NCI-H460 (cell line): ENCODE data around the gene MYL5. TPM values are rescaled to one million over a fixed set of nuclear protein-coding genes. Genes with fewer than 3 reads are reported as not detected.
"Not testable (repeated sequence)": the region's sequence is repeated elsewhere in the genome, so short reads cannot be mapped to it uniquely, and the experiment has no call there.

Source experiments
- DNase-seq: peaks from one replicate; pipeline ENCODE4 v3.0.0-alpha.2; 2016; ENCODE audit warnings: low read depth; ENCODE audit errors: extremely low read depth
- total RNA-seq: library from RNA; depleted of rRNA; stranded (reverse); fragments of >200 nt; shearing (Covaris generic); gene quantifications from 2 replicates; pipeline ENCODE4 v1.2.3, GENCODE V29; 2014

Gene MYL5
- total RNA-seq, 1 experiment from 2014 or later = 13.4 TPM

DNA sequence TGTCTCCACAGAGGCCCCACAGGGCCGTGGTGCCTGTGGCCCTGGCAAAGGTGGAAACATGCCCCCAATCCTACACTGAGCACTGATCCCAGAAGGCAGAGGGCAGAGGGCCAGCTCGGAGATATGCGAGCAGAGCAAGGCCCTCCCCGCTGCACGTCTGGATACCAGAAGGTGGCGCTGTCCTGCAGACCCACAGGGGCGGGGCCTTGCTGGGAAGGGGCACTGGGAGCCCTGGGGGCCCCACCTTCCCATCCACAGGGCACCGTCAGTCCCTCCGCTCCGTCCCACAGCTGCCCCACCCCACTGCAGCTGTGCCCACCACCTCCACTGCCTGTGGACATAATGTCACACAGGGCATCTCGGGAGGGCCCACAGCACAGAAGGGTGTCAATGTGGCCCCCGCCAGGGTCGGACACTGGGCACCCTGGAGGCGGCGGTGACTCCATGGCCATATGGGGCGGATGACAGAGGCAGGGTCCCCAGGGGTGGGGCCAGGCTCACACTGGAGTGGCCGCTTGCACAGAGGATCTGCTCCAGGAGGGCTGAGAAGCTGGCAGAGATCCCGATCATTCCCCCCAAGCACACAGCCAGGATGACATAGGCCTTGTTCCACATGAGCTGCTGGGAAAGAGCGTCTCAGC is 9.8 kb downstream of the MYL5 start:
- DNase-seq = peak; percentile 61

DNA sequence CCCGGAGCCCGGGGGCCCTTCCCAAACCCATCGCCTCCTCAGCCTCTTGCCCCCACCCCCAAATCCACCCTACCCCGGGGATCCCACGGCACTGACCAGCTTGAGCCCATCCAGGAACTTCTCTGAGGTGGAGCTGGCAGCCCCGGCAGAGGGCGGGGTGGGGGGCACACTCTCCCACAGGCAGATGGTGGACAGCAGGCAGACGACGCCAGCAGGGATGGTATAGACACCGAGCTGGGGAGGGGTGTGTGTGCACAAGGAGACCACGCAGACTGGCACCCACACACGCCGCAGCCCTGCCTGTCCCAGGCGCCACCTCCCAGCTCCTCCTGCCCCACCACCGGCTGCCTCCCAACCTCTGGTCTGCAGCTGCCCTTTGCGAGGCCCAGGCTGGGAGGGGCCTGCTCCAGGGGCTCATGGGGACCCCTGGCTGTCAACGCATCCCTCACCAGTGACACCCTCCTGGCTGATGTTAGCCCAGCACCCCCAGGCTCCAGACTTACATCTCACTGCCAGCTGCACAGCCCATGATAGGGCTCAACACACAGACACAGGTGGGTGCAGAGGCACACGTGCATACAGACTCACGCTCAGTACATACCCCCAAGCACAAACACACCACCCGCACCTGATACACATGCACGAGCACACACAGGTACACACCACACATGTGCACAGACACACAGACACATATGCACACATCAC is 10.4 kb downstream of the MYL5 start:
- DNase-seq = no peak

DNA sequence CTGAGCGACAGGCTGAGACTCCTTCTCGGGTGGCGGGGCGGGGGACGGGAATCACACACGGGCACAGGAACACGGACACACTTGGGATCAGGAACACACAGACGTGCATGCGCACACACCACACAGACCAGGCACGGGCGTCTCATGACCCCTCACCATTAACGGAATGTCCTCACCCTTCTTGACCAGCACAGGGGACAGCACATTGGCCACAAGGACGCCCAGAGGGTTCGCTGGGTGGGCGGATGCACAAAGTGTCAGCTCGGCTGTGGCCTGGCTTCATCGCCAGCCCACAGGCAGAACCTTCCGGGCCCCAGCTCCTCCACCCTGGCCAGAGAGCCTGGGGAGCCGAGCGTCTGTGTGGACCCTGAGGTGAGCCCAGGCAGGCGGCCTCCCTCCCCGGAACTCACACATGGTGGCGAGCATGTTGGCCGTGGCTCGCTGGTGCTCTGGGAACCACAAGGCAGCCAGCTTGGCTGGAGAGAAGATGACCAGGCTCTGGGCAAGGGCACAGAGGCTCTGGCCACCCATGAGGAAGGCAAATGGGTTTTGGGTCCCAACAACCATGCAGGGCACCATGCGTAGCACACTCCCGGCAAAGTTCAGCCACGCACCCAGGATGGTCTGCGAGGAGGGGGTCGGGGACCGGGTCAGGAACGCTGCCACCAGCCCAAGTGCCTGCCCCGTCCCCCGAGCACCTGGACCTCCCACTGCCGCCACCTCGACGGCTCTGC is 11.5 kb downstream of the MYL5 start:
- DNase-seq = no peak

DNA sequence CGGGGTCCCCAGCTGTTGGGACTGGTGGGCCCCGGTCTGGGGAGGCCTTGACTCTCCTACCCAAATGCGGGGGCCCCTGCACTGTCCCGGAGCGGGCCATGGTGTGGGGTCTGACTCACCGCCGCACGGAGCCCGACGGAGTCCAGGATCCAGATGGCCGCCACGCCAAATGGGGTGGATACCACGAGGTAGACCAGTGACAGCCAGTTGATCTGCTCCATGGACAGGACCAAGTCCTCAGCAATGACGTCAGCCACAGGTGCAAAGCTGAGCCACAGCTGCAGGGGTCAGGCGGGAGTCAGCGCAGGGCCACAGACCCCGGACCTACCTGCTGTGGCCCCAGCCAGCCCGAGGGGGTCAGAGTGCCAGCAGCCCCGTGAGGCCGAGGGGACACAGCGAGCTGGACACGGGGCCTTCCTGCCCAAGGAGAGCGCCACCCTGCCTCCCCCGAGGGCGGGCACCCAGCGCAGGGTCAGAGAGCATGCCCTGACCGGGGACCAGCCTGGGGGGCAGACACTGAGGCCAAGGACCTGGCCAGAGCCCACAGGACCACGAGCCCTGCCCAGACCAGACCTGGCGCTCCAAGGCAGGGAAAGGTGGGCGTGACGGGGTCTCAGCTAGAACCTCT is 12.2 kb downstream of the MYL5 start:
- no peak for DNase-seq

DNA sequence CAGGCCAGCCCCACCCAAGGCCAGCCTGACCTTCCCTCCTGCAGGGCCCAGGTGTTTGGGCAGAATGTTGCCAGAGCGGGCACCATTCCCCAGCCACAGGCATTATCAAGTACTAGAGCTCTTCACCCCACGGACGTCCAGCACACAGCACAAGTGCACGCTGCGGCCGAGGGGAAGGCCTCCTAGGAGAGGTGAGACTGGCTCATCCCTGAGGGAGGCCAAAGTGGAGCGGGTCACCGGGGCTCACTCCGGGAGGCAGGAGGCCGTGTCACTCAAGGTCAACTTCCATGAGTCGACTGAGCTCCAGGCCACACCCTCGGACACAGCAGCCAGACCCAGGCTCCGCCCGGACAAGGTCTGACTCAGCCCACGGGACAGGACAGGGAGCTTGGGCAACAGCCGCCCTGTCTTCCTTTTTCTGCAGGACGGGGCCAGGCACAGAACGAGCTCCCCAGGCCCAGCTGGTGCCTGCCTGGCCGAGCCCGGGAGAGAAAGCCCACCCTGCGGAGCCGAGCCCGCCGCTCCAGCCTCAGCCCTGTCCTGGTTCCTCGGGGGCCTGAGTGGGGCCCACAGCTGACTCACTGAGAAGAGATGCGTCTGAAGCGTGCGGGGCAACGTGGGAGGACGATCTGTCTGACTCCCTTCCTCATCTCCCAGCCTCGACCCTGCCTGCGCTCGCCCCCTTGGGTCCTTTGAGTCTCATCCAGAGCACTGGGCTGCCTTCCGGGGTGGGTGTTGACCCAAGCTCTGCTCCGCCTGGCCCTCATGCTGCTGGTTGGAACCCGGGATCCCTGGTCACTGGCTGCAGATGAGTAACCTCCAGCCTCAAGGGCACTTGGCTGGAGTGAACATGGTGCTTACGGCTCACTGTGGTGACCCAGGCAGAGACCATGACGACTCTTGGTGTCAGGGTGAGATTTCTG is 13.0 kb downstream of the MYL5 start:
- peak; percentile 86 for DNase-seq

DNA sequence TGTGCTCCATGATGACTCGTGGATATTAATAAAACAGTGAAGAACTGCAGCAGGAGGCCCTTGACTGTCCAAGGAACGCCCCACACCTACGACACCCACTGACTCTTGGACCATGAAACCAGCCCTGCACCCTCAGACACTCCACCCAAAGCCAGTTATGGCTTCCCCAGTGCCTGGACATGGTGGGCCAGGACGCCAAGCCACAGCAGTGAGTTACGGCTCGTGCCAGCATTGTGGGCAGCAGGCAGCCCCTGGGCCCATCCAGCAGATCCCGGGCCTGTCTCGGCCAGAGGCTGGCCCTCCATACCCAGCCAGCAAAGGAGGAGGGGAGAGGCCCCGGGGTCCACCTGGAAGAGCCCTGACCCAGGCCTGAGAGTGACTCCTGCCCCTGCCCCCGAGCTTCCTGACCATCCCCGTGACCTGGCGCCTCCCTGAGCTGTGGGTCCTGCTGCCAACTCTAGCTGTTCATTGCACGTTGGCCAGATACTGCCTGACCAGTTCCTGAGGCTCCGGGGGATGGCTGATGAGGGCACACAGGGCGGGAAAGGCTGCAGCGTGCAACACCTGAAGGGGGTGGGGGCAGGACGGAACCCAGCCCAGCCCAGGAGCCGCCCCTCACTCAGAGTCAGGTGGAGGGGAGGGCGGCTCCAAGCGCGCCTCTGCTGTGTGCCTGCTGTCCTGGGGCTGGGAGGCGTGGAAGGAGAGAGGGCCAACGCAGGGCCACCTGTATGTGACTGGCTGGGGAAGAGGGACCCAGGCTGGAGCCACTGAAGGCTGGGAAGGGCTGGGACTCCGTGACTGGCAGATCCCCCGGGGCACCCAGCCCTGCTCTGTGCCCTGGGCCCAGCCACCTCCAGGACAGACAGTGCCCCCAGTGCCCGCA is 13.9 kb downstream of the MYL5 start:
- DNase-seq = no peak

DNA sequence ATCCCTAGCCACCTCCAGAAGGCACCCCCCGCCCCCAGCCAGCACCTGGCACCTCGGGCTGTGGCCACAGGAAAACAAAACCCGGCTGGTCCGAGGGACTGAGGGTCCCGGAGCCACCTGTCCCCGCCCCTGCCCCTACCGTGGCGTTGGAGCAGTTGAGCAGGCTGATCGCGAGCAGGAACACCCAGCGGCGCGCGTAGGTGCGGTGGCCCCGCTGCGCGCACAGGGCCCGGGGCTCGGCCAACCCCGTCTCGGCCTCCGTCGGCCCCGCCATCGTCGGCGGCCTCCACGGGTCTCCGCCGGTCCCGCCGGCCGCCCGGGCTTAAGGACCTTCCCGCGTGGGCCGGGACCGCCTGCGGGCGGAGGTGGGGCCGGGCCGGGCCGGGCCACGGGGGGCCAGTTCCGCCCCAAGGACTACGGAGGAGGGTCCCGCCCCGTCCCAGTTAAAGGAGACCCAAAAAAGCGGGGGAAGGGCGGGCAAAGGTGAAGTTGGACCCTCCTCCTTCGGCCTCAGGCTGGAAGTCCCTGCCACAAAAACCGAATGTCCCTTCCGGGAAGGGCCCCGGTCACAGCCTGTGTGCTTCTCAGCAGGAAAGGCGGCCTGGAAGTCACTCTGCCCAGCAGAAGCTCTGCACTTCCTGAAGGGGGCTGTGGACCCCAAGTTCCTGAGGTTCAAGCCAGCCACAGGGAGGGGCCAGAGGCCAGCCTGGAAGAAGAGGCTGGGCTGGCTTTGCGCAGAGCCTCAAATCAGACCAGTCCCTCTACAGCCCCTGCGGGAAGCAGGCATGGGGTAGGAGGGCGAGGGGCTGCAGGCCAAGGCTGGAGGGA is 14.7 kb downstream of the MYL5 start, which contains the start of gene SLC49A3:
SLC49A3 (minus strand) TSS at position 298 of the 828 bp plus-strand sequence; CDS start at position 274, 24 bp downstream.
- no peak for DNase-seq

DNA sequence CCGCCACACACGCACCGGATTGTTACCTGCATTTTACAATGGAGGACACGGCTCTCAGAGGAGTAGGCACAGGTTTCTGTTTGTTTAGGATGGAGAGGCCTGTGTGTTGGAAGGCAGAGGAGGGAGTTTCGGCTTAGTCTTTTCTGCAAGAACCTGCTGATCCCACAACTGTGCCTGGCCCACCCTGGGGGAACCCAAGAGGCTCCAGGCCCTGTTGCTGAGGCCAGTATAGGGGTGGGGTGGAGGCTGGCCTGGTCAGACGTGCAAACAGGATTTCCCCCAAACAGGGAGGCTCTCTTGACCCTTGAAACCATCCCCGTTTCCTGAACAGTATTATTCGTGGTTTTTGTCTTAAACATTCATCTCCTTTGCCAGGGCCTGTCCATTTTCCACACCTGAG is 15.4 kb downstream of the MYL5 start:
- DNase-seq = no peak

DNA sequence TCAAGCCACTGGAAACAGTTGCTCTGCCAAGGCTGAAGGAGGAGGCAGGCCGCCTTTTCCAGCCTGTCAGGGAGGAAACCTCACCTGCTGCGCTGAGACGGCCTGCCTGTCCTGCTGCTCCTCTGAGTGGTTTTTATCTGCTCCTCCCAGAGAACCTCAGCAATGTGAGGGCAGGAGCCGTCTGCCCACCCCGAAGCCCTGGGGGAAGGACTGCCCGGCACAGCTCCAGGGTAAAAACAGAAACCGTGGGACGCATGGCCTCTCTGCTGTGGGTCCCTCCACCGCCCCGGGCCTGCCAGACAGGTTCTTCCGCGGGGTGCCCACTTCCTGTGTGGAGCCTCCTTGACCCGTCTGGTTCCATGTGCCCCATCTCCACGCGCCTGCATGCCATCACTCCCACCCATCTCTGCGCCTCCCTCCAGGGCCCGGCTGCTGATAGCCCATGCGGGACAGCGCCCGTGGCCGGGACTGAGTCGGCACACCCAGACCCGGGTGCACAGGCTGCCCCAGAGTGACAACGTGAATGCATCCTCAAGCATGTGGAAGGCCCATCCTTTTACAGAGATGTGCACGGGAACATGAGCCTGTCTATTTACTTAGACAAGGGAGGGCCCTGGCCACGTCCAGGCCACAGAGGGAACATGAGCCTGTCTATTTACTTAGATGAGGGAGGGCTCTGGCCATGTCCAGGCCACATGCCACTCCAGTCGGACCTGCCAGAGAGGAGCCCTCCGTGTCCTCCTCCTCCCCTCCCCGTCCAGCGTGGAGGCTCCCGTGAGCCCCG is 18.6 kb downstream of the MYL5 start:
- no peak for DNase-seq

DNA sequence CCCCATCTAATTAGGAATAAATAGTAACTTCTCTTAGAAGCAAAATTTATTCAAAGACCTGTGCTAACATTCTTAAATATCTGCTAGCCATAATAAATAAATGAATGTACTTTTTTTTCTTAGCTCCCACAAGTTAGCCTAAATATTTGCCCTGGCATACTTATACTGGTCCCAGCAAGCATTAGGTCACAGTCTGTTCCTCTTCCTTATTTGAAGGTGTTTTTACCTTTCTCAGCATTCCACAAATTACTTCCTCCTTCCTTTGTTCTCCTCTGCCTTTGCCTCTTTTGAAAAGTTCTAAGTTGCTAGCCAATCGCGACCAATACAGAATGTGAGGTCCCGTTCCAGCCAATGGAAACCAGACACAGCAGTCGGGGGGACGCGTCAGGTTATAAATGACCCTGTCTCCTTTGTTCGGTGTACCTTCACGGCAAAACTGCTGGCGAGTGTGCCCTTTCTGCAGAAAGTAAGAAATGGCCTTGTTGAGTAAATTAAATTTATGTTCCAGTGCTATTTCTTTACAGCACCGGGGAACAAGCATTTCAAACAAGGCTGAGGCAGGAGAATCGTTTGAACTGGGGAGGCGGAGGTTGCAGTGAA is 20.1 kb downstream of the MYL5 start:
- not testable (repeated sequence) for DNase-seq

DNA sequence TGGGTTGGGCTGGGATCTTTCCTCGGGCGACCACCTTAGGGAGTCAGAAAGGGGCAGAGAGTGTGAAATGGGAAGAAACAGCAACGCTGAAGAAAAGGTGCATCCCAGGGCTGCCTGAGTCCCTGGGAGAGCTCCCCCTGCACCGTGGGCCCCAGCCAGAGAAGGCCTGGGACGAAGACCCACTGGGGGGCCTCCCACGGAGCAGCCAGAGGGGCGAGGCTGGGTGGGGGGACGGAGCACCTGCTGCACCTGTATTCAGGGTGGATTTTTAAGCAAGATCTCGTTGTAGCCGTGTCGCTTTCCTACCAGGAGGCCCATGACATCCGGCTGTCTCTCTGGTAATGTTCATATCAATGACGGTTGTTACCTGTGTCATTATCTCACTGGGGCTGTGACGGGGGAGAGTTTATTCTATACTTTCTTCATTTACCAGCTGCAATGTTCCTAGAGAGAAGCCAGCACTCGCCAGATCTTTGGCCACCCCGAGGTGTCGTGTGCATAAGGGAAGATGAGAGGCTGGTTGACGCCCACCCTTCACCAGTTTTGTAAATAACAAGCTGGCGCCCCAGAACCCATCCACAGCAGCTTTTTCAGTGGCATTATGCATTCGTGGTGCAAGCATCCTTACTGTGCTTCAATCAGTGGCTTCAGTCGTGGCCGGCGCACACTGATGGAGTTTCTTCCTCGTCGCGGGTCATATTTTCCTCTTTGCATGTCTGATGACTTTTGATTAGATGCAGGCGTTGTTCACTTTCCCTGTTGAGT is 25.7 kb downstream of the MYL5 start:
- DNase-seq = no peak

DNA sequence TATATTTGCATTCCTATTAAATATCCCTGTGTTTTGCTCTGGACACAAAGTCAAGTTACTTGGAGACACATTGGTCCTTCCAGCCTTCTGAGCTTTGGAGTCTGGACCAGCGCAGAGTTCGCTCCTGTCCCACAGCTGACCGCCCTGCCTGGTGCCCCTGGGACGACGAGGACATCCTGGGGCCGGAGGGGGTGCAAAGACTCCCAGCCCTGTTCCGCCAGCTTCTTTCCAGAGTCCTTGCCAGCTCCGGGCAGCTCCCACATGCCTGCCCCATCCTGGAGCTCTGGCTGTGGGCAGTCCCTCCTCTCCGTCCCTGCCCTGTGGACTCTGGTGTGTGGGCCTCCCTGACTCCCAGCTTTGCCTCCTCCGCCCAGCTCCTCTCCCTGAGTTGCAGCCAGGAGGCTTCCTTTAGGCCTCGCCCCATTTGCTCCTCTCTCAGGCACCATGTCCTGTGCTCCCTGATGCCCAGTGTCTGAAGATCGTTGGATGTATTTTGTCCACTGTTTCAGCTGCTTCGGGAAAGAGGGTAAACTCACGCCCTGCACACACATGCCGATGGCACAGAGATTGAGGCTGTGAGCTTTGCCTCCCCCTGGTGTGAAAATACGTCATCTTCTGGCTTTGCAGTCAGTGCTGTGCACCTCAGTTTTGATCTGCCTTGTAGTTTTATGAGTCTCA is 26.4 kb downstream of the MYL5 start:
- DNase-seq = no peak

DNA sequence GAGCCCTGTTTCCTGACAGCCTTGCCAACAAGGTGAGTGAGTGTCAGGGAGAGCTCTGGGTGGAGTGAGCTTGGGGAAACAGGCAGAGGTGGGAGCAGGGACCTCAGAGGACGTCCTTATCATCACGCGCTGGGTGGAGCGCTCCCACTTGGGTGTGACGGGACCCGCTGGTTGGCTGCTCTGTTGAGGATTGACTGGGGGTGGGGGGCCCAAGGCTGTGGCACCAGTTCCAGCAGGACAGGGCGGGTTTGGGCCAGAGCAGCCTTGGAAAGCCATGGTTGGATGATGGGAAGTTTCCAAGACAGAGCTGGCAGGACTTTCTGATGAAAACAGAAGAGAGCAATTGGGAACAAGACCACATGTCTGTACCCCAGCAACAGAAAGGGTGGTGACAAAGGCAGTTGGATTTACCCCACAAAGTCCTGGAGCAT is 28.3 kb downstream of the MYL5 start:
- no peak for DNase-seq

DNA sequence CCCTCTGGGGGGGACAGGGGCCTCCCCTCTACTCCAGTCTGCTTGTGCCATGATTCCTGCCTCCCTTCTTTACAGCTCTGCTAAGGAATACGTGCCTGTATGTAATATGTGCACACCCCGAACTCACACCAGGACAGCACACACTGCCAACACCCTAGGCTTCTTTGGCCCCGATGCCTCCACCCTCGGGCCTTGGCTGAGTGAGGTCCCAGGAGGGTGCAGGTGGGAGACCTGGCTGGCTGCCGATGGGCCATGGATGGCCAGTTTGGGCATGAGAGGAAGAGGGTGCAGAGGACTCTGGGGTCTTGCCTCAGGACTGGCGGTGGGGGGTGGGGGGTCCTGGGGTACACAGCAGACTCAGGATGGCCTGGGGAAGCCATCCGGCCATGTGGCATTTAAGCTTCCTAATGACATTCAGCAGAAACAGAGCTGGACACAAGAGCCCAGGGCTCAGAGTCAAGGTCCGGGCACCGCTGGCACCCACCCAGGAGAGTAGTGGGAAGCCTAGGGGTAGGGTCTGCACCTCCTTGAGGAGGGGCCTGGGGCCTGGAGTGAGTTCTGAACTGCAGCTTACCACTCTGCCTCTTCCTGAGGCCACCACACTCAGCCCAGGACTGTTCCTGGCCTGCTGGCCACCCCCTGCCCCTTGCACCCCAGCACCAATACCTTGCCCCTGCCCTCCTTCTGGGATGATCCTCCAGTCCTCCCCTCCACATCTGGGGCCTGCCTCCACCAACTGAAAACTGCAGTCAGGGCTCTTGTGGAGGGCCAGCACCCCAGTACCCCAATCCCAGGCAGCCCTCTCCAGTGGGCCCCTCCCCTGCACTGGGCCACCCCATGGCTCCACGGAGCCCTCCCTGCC is 29.2 kb downstream of the MYL5 start:
- DNase-seq = no peak
